Trophoblast cell (in vitro differentiated cells and primary cell): ENCODE measurements around the gene OR2AG1.

Experiments
- DNase-seq, 2 donors: peaks; one replicate each; pipeline ENCODE4 v3.0.0-alpha.2; 2016
- H2AFZ ChIP-seq: 2 replicates; pipeline ENCODE4 v1.6.1; 2013; ENCODE audit warnings: low read length, moderate library complexity, mild to moderate bottlenecking; ENCODE audit not compliant: insufficient read depth, poor library complexity
- H2AK5ac ChIP-seq: 2 replicates; pipeline ENCODE4 v1.6.1; 2013; ENCODE audit warnings: mild to moderate bottlenecking, low read length
- H2BK120ac ChIP-seq: 2 replicates; pipeline ENCODE4 v1.6.1; 2013; ENCODE audit warnings: low read length, mild to moderate bottlenecking, moderate library complexity; ENCODE audit not compliant: insufficient read depth, poor library complexity
- H2BK12ac ChIP-seq: 2 replicates; pipeline ENCODE4 v1.6.1; 2013; ENCODE audit warnings: mild to moderate bottlenecking, low read length, moderate library complexity
- H2BK5ac ChIP-seq: 2 replicates; pipeline ENCODE4 v1.6.1; 2013; ENCODE audit warnings: low read length, low read depth, moderate library complexity, mild to moderate bottlenecking; ENCODE audit not compliant: poor library complexity
- H3K14ac ChIP-seq: 2 replicates; pipeline ENCODE4 v1.6.1; 2013; ENCODE audit warnings: mild to moderate bottlenecking, low read length
- H3K18ac ChIP-seq: 2 replicates; pipeline ENCODE4 v1.6.1; 2013; ENCODE audit warnings: mild to moderate bottlenecking, low read length
- H3K23ac ChIP-seq: 2 replicates; pipeline ENCODE4 v1.6.1; 2013; ENCODE audit warnings: low read length
- H3K27ac ChIP-seq: 2 replicates; pipeline ENCODE4 v1.5.1; 2013; ENCODE audit warnings: low read depth, mild to moderate bottlenecking, inconsistent platforms, low read length, moderate library complexity
- H3K27me3 ChIP-seq: 2 replicates; pipeline ENCODE4 v1.6.1; 2013; ENCODE audit warnings: inconsistent platforms, mild to moderate bottlenecking, low read length, moderate library complexity; ENCODE audit not compliant: insufficient read depth
- H3K36me3 ChIP-seq, 2 experiments: 1 replicate in 1 of 2; 2 replicates in 1 of 2; pipeline ENCODE4 v1.6.1; 2013; ENCODE audit warnings: low read length in 2 of 2, mild to moderate bottlenecking in 2 of 2, moderate library complexity in 1 of 2; ENCODE audit not compliant: insufficient read depth in 2 of 2, control insufficient read depth in 1 of 2
- H3K4ac ChIP-seq: 2 replicates; pipeline ENCODE4 v1.6.1; 2013; ENCODE audit warnings: low read depth, mild to moderate bottlenecking, low read length, moderate library complexity
- H3K4me1 ChIP-seq, 2 experiments: 1 replicate in 1 of 2; 2 replicates in 1 of 2; pipeline ENCODE4 v1.6.1; 2013; ENCODE audit warnings: low read length in 2 of 2, mild to moderate bottlenecking in 2 of 2, moderate library complexity in 1 of 2; ENCODE audit not compliant: insufficient read depth in 2 of 2, control insufficient read depth in 1 of 2
- H3K4me2 ChIP-seq: 2 replicates; pipeline ENCODE4 v1.6.1; 2013; ENCODE audit warnings: inconsistent platforms, mild to moderate bottlenecking, low read length, moderate library complexity
- H3K4me3 ChIP-seq: 2 replicates; pipeline ENCODE4 v1.5.1; 2013; ENCODE audit warnings: mild to moderate bottlenecking, low read depth, low read length, inconsistent platforms
- H3K79me1 ChIP-seq: one replicate; pipeline ENCODE4 v1.6.1; 2013; ENCODE audit warnings: low read length
- H3K79me2 ChIP-seq: 2 replicates; pipeline ENCODE4 v1.6.1; 2013; ENCODE audit warnings: low read length, mild to moderate bottlenecking; ENCODE audit not compliant: control insufficient read depth, insufficient read depth, poor library complexity
- H3K9ac ChIP-seq: 2 replicates; pipeline ENCODE4 v1.6.1; 2013; ENCODE audit warnings: mild to moderate bottlenecking, low read length
- H3K9me3 ChIP-seq: 2 replicates; pipeline ENCODE4 v1.6.1; 2013; ENCODE audit warnings: low read depth, mild to moderate bottlenecking, control low read depth, inconsistent platforms, low read length; ENCODE audit not compliant: insufficient read depth
- H4K12ac ChIP-seq: 2 replicates; pipeline ENCODE4 v1.6.1; 2013; ENCODE audit warnings: low read depth, mild to moderate bottlenecking, low read length, moderate library complexity
- H4K8ac ChIP-seq: 2 replicates; pipeline ENCODE4 v1.6.1; 2013; ENCODE audit warnings: low read depth, mild to moderate bottlenecking, low read length, moderate library complexity
- H4K91ac ChIP-seq: one replicate; pipeline ENCODE4 v1.6.1; 2013; ENCODE audit warnings: low read depth, mild to moderate bottlenecking, low read length, moderate library complexity
- WGBS: extraction: QIAGEN DNeasy Blood & Tissue Kit; methylation state at CpG from one replicate; pipeline ENCODE4 v1.1.7; 2013; ENCODE audit warnings: missing lambda C conversion rate; ENCODE audit not compliant: insufficient read length, insufficient coverage; ENCODE audit errors: extremely low coverage; 5-methylcytosine and 5-hydroxymethylcytosine counted together

OR2AG1 gene

GRCh38 chr11:6745018-6745417, 37.8 kb upstream of the OR2AG1 start:
- Histone ChIP-seq H3K79me2 (no peaks in the 10 kb centered on the region), H3K4ac (no peak overlapping the region), H3K4me3 (no peak overlapping the region), H2BK120ac (no peak overlapping the region), H3K4me1 (no peaks in the 10 kb centered on the region), H3K27me3 (no peaks in the 10 kb centered on the region), H3K9me3 (no peaks in the 10 kb centered on the region), H3K36me3 (no peaks in the 10 kb centered on the region), H3K79me1 (no peaks in the 10 kb centered on the region), H3K4me2 (no peak overlapping the region), H3K23ac (no peak overlapping the region), H3K27ac (no peak overlapping the region), H3K9ac (no peak overlapping the region), H2AFZ (no peak overlapping the region), H4K12ac (no peak overlapping the region), H2BK12ac (no peak overlapping the region), H4K91ac (no peak overlapping the region), H3K14ac (no peak overlapping the region), H3K18ac (no peak overlapping the region), H2AK5ac (no peak overlapping the region), H4K8ac (no peak overlapping the region), H2BK5ac (no peak overlapping the region)
- 100% methylated on average over 1 of the region's 4 CpGs for WGBS
- DNase-seq: no peak

GRCh38 chr11:6745465-6746015, 37.3 kb upstream of the OR2AG1 start:
- no peak overlapping the region for H2BK120ac ChIP-seq
- H3K27ac ChIP-seq: no peak overlapping the region
- no peak overlapping the region for H4K91ac ChIP-seq
- H4K12ac ChIP-seq: no peak overlapping the region
- H3K4me1 ChIP-seq: no peaks in the 10 kb centered on the region
- H3K79me2 ChIP-seq: no peaks in the 10 kb centered on the region
- no peak overlapping the region for H3K18ac ChIP-seq
- H2AFZ ChIP-seq: no peak overlapping the region
- no peak overlapping the region for H3K23ac ChIP-seq
- H3K9ac ChIP-seq: no peak overlapping the region
- no peaks in the 10 kb centered on the region for H3K36me3 ChIP-seq
- no peak overlapping the region for H3K4me2 ChIP-seq
- no peak overlapping the region for H2BK5ac ChIP-seq
- no peak overlapping the region for H2BK12ac ChIP-seq
- no peak overlapping the region for H3K4me3 ChIP-seq
- no peak overlapping the region for H2AK5ac ChIP-seq
- no peaks in the 10 kb centered on the region for H3K79me1 ChIP-seq
- WGBS: no CpG with 5 or more reads among the region's 2 CpGs
- H3K9me3 ChIP-seq: no peaks in the 10 kb centered on the region
- DNase-seq: no peak
- no peak overlapping the region for H4K8ac ChIP-seq
- no peak overlapping the region for H3K14ac ChIP-seq
- H3K27me3 ChIP-seq: no peaks in the 10 kb centered on the region
- no peak overlapping the region for H3K4ac ChIP-seq

- H4K8ac ChIP-seq: no peak overlapping the region
- no peak overlapping the region for H3K4me3 ChIP-seq
- WGBS: no CpG with 5 or more reads among the region's 5 CpGs
- no peak overlapping the region for H4K12ac ChIP-seq
- H2BK5ac ChIP-seq: no peak overlapping the region
- H3K27me3 ChIP-seq: no peaks in the 10 kb centered on the region
- H3K23ac ChIP-seq: no peak overlapping the region
- H2BK120ac ChIP-seq: no peak overlapping the region
- no peaks in the 10 kb centered on the region for H3K36me3 ChIP-seq
- H3K9me3 ChIP-seq: no peaks in the 10 kb centered on the region
- H3K9ac ChIP-seq: no peak overlapping the region
- no peak for DNase-seq
- H3K14ac ChIP-seq: no peak overlapping the region
- H3K79me1 ChIP-seq: no peaks in the 10 kb centered on the region
- no peaks in the 10 kb centered on the region for H3K4me1 ChIP-seq
- no peak overlapping the region for H4K91ac ChIP-seq
- no peak overlapping the region for H3K27ac ChIP-seq
- H3K79me2 ChIP-seq: no peaks in the 10 kb centered on the region
- no peak overlapping the region for H2AFZ ChIP-seq
- H3K4me2 ChIP-seq: no peak overlapping the region
- H3K4ac ChIP-seq: no peak overlapping the region
- H3K18ac ChIP-seq: no peak overlapping the region
- H2AK5ac ChIP-seq: no peak overlapping the region
- no peak overlapping the region for H2BK12ac ChIP-seq
These were observed 36.7 kb upstream of the OR2AG1 start for GRCh38 chr11:6746086-6746618.

GRCh38 chr11:6746626-6747025, 36.2 kb upstream of the OR2AG1 start:
- no peaks in the 10 kb centered on the region for H3K79me2 ChIP-seq
- no peaks in the 10 kb centered on the region for H3K36me3 ChIP-seq
- no peak overlapping the region for H2AK5ac ChIP-seq
- H4K8ac ChIP-seq: no peak overlapping the region
- no peak overlapping the region for H3K9ac ChIP-seq
- H3K23ac ChIP-seq: no peak overlapping the region
- H3K4me3 ChIP-seq: no peak overlapping the region
- H2BK5ac ChIP-seq: no peak overlapping the region
- DNase-seq: no peak
- no peak overlapping the region for H3K27ac ChIP-seq
- H3K4ac ChIP-seq: no peak overlapping the region
- no peak overlapping the region for H2AFZ ChIP-seq
- WGBS: no CpG with 5 or more reads among the region's 1 CpG
- no peak overlapping the region for H2BK120ac ChIP-seq
- no peaks in the 10 kb centered on the region for H3K79me1 ChIP-seq
- no peaks in the 10 kb centered on the region for H3K9me3 ChIP-seq
- H4K91ac ChIP-seq: no peak overlapping the region
- H3K4me1 ChIP-seq: no peaks in the 10 kb centered on the region
- H2BK12ac ChIP-seq: no peak overlapping the region
- H3K4me2 ChIP-seq: no peak overlapping the region
- H3K27me3 ChIP-seq: no peaks in the 10 kb centered on the region
- no peak overlapping the region for H3K14ac ChIP-seq
- H3K18ac ChIP-seq: no peak overlapping the region
- no peak overlapping the region for H4K12ac ChIP-seq
